Umbilical cord (tissue), 2 donors: ENCODE results near the gene PTOV1. TPM values are rescaled to one million over a fixed set of nuclear protein-coding genes. Genes with fewer than 3 reads are reported as not detected.
A peak's percentile ranks its signal among the peaks of the same experiment; 100 is the strongest.
"Not testable (repeated sequence)": the region's sequence is repeated elsewhere in the genome, so short reads cannot be mapped to it uniquely, and the experiment has no call there.

Experiments used
- DNase-seq: peaks from one replicate; pipeline ENCODE4 v3.0.0-alpha.2; 2015; ENCODE audit warnings: low spot score
- total RNA-seq: library from RNA; depleted of rRNA; stranded (reverse); fragments of >200 nt; gene quantifications from one replicate; pipeline ENCODE4 v1.2.3, GENCODE V29; 2014; ENCODE audit warnings: low replicate concordance; ENCODE audit not compliant: insufficient read depth

The PTOV1 gene
- total RNA-seq, 1 donor from 2014 or later: 63.6 TPM

DNA sequence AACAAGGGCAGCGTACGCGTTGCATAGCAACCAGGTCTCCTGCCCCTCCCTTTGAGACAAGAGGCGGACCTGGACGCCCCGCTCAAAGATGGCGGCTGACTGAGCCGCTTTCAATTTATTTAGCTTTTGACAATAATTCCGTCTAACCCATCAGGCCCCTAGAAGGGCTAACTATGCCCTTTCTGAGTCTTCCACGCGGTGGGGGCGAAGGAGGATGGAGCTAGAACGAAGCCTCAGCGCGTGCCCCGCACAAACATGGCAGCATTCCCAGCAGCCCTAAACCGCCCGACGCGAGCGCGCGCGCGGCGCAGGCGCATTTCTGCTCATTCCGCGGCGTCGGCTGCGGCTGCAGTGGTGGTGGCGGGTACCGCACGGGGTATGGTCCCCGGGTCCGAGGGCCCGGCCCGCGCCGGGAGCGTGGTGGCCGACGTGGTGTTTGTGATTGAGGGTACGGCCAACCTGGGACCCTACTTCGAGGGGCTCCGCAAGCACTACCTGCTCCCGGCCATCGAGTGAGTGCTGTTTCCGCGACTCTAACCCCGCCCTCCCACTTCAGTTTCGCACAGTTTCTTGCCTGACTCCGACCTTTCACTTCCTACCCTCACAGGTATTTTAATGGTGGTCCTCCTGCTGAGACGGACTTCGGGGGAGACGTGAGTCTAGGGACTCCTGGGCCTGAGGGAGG lies 32.9 kb upstream of the PTOV1 start, which contains the start of gene MED25:
Gene MED25 (plus strand): TSS at position 326 of the 685 bp plus-strand sequence. CDS start 53 bp downstream, at position 379.
- peak; percentile 95 for DNase-seq

DNA sequence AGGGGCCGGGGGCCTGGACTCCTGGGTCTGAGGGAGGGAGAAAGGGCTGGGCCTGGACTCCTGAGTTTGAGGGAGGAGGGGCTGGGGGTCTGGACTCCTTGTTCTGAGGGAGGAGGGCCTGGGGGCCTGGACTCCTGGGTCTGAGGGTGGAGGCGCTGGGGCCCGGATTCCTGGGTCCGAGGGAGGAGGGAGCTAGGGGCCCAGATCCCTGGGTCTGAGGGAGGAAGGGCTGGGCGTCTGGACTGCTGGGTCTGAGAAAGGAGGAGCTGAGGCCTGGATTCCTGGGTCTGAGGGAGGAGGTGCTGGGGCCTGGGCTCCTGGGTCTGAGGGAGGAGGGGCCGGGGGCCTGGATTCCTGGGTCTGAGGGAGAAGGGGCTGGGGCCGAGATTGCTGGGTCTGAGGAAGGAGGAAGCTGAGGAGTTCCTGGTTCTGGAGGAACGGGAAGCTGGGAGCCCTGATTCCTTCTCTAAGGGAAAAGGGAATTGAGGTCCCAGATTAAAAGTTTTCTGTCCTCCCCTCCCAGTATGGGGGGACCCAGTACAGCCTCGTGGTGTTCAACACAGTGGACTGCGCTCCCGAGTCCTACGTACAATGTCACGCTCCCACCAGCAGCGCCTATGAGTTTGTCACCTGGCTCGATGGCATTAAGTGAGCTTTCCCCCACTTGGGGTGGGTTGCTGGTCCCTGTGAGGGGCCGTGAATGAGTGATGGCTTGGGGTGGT lies 32.1 kb upstream of the PTOV1 start:
- DNase-seq: peak; percentile 66

DNA sequence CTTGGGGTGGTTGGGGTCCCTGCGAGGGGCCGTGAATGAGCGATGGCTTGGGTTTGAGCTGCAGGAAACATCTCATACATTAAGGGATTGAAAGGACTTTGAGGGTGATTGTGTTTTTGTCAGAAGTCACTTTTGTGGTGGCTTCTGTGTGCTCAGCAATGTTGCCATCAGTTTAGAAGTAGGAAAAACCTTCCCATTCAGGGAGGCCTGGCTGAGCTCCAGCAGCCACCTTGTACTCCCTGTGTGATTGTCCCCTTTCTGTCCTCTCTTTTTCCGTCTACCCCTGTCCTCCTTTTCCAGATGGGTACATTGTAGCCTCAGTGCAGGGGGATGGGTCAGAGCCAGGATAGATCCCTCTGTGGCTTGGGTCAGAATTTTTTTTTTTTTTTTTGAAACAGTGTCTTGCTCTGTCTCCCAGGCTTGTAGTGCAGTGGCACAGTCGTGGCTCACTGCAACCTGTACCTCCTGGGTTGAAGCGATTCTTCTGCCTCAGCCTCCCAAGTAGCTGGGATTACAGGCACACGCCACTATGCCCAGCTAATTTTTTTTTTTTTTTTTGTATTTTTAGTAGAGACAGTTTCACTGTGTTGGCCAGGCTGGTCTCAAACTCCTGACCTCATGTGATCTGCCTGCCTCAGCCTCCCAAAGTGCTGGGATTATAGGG lies 31.4 kb upstream of the PTOV1 start:
- DNase-seq: not testable (repeated sequence)

DNA sequence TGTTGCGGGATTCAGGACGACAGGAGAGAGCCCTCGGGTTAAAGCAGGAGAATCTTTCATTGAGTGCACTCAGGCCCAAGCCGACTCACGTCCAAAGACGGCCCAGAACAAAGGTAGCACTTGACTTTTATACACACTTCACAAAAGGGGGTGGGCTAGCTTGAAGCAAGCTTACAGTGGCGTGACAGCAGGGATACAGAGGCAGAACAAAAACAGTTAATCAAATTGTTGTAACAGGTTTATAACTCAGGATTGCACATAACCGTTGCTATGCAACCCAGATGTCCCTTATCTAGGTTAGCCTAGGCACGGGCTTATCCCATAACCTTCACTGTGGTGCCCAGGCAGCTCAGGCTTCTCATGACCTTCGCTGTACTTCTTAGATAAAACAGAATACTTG lies 30.8 kb upstream of the PTOV1 start:
- peak; percentile 82 for DNase-seq

DNA sequence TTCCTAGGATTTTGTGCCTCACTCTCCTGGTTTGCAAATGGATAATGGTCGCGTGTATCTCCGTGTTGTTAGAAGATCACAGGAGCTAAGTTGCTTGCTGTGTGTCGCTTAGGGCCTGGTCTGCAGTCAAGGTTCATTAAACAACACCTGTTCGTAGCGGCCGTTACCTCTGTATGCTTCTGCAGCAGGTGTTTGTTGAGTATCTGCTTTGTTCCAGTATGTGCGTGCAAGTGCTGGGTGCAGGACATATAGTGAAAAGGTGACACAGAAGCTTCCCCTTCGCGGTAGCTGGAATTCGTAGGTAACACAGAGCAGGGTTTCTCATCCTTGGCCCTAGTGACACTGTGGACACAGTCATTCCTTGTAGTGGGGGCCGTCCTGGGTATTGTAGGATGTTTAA lies 27.5 kb upstream of the PTOV1 start:
- DNase-seq: no peak

DNA sequence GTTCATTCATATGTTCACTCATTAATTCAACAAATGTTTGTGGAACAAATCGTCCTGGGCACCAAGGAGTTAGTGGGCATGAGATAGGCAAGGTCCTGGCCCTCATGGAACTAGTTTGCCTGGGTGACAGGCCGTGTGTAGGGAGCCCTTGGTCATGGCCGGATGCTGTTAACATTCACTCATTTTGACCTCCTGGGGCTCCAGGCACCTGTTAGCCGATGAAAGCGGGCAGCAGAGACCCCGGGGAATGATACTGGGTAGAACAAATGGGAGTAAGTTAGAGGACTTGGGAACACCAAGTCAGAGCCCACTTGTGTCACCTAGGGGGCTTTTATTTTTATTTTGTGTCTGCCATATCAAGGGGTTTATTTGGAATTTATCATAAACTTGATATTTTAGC lies 26.3 kb upstream of the PTOV1 start:
- DNase-seq: no peak

DNA sequence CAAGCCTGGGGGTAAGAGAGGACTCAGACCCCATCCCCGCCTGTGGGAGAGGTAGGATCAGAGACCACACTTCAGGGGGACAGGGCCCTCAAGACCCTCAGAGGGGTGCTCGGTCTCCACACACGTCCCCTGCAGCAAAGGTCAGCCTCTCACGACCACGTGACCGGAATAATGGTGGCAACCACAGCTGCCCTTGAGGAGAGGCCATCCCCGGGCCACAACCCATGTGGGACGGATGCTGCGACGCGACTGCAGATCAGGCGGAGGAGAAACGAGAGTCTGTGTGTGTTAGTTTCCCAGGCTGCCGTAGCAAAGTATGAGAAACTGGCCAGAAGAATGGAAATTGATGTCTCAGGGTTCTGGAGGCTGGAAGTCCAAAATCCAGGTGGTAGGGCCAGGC lies 23.9 kb upstream of the PTOV1 start:
- no peak for DNase-seq

DNA sequence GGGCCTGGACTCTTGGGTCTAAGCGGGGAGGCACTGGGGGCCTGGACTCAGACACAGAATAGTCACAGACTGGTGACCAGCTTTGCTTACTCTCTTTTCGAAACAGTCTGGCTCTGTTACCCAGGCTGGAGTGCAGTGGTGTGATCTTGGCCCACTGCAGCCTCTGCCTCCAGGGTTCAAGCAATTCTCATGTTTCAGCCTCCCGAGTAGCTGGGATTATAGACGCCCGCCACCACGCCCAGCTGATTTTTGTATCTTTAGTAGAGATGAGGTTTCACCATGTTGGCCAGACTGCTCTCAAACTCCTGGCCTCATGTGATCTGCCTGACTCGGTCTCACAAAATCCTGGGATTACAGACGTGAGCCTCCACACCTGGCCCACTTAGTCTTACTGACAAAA lies 21.8 kb upstream of the PTOV1 start:
- DNase-seq: no peak

DNA sequence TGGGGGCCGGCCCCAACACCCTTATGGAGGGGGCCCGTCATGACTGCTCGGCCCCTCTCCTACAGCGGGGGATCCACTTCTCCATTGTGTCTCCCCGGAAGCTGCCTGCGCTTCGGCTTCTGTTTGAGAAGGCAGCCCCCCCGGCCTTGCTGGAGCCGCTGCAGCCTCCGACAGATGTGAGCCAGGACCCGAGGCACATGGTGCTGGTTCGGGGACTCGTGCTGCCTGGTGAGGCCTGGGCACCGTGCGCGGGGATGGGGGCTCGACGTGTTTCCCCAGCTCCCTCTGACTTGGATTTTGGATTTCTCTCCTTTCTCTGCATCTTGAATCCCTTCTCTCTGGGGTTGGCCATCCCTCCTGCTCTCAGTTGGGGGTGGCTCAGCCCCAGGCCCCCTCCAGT lies 21.2 kb upstream of the PTOV1 start:
- DNase-seq: no peak

DNA sequence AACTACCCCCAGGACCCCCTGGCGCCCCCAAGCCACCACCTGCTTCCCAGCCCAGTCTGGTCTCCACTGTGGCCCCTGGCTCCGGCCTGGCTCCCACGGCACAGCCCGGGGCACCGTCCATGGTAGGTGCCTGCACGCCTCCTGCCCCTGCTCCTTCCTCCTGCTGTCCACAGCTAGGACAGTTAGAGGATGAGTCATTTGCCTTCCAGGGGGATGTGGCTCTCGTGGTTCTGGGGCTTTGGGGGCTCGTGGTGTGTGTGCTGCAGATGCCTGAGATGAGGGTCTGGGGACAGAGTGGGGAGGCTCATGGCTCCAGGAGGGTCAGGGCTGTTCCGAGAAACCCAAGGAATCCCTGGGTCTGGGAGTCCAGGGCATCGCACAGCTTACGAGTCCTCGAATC lies 20.2 kb upstream of the PTOV1 start:
- DNase-seq: no peak

DNA sequence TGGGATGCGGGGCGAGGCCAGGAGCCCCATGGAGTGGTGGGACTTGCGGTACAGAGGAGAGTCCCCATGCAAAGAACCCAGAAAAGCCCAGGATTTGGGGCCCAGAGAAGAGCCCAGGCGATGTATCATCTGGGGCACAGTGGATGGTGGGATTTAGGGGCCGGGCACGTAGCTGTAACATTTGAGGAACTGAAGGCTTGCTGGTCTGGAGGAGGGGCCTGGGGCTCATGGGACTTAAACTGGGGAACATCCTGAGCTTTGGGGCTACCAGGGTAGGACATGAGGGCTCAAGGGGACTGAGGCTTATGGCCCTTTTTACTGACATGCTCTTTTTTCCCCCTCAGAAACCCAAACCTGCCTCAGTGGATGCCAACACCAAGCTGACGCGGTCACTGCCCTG lies 19.4 kb upstream of the PTOV1 start:
- no peak for DNase-seq

DNA sequence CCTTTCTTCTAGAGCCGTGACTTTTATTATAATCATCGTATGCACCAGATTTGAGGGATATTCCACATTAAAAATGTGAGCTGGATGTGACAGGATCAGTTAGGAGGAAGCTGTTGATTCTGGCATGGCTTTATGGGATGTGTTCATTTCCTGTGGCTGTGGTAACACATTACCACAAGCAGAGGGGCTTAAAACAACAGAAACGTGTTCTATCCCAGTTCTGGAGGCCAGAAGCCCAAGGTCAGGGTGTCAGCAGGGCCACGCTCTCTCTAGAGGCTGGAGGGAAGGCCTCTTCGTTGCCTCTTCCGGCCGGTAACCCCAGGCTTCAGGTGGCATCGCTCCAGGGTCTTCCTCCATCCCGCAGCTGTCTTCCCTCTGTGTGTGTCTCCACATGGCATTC lies 18.4 kb upstream of the PTOV1 start:
- DNase-seq: no peak

DNA sequence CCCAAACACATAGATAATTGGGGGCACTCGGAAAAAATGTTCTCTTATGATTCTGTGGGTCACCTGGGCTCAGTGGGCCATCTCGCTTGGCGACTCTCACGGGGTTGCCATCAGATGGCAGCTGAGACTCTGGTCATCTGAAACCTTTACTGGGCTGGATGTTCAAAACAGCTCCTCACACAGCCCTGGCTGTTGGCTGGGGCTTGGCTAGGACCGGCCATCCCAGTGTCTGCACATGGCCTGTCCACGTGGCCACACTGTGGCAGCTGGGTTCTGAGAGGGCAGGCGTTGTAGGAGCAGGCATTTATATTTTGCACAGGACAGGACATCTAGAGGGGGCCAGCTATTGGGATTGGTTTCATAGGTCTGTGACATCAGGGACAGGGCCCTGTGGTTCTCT lies 17.4 kb upstream of the PTOV1 start:
- no peak for DNase-seq

DNA sequence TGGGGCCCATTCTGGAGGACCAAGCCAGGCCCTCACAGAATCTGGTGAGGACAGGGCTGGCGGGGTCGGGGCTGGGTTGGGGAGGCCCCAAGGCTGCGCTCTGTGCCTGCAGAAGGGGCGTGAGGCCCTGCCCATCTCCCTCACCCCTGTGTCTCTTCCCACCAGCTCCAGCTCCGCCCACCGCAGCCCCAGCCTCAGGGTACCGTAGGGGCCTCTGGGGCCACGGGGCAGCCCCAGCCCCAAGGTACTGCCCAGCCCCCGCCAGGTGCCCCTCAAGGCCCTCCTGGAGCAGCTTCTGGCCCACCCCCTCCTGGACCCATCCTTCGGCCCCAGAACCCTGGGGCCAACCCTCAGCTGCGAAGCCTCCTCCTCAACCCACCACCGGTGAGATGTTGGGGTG lies 15.4 kb upstream of the PTOV1 start:
- no peak for DNase-seq

DNA sequence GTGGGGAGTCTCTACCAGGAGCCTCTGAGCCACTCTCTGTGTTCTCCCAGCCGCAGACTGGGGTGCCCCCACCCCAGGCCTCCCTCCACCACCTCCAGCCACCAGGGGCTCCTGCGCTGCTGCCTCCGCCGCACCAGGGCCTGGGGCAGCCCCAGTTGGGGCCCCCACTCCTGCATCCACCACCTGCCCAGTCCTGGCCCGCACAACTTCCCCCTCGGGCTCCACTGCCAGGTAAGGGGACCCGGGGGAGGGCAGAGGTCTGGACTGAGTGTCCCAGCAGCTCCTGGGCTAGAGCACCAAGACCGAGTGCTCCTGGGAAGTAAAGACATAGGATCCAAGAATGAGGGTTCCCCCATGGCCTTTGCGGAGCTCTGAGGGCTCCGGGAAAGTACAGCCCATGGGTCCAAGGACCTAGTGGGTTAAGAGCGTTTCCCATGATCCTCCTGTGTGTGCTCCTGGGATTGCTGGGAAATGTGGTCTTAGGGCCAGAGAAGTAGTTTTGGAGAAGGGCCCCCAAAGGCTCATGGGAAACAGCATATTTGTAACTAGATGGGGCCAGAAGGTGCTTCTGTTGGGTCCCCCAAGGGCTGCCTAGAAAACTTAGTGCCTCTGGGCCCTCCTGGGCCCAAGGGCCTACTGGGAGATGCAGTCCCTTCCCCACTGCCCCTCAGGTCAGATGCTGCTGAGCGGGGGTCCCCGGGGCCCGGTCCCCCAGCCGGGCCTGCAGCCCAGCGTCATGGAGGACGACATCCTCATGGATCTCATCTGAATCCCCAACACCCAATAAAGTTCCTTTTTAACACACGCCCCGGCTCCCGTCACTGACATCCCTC lies 14.6 kb upstream of the PTOV1 start:
- DNase-seq: no peak

DNA sequence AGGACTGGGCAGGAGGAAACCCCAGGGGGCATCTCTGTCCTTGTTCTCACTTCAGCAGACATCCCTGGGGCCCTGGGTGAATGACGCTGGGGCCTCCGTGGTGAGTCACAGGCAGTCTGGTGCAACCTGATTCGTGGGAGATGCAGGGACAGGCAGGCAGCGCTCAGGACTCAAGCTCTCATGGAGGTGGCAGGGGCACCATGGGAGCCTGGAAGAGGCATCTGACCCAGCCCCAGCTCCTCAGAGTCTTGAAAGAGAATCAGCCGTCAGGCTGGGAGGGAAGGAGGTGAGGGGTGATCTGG lies 14.0 kb upstream of the PTOV1 start:
- no peak for DNase-seq

DNA sequence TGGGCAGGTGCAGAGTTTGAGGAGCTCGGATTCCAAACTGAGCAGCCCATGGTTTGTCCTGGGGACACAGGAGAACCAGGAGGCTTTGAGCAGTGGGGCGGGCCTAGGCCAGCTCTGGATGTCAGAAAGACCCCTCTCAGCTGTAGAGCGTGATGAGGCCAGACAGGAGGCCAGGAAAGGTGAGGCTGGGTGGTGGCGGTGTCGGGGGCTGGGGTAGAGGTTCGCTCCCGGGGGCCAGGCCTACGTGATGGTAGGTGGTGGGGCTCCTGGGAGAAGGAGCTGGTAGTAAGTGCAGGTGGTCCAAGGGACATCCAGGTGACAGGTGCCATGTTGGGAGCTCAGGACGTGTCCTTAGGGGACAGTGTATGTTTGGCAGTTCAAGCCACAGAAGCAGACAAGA lies 13.5 kb upstream of the PTOV1 start:
- no peak for DNase-seq

DNA sequence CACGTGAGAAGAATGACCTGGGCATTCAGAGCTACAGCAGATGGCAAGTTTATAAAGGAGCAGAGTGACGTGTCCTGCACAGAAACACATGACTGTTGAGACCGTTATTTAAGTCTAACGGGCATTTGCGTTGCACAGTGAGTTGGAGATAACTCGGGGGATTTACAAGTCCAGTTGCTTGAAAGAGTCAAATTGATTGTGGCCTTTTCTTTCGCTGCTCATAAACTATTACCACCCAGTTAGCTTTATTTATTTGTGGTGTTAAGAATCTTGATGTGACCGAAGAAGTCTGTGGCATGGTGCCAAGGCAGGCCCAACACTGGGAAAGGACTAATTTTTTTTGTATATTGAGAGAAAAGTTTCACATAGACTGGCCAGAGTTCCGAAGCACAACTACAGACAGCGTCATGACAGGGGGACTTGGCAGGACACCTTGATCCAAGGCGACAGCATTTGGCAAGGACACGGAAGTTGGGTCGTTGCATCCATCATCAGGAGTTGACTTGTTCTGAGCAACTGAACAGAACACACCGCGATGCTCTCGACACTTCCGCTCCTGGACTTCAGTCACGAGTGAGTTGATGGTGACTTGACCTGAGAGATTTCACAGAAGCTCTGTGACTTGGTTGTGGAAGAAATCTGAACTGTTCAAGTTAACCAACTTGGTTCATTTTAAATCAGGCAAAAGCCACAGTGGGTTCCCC lies 11.9 kb upstream of the PTOV1 start:
- no peak for DNase-seq

DNA sequence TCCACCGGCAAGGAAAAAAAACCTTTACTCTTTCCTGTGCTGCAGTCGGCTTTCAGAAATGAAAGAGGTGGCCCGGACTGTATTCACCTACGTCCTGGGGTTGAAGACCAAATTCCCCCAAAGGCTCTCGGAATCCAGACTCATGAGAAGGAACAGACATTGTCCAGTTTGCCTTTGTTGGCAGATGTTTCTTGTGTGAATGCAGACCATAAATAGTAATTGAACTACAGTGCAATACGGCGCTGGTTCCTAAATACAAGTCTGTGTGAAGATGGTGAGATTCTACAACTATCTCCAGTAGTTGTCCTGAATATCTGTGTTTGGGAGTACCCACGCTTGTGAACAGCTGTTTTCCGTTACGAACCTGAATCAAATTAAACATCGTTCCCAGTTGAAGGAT lies 11.2 kb upstream of the PTOV1 start:
- no peak for DNase-seq

DNA sequence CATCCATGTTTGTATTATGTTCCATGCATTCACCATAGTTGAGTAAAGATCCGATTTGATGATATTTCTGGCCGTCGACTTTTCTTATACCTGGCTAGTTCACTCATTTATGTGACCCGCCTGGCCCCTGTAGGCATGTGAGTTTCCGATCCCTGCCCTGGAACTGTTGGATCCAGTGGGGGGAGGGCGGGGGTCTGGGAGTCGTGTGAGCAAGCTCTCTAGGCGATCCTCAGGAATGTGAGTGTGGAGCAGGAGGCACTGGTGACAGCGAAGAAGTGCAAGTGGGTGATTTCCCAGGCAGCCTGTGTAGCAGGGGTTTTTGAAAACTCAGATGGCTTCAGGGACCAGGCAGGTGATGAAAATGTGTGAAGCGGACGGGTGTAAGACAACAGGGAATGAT lies 10.6 kb upstream of the PTOV1 start:
- DNase-seq: no peak

DNA sequence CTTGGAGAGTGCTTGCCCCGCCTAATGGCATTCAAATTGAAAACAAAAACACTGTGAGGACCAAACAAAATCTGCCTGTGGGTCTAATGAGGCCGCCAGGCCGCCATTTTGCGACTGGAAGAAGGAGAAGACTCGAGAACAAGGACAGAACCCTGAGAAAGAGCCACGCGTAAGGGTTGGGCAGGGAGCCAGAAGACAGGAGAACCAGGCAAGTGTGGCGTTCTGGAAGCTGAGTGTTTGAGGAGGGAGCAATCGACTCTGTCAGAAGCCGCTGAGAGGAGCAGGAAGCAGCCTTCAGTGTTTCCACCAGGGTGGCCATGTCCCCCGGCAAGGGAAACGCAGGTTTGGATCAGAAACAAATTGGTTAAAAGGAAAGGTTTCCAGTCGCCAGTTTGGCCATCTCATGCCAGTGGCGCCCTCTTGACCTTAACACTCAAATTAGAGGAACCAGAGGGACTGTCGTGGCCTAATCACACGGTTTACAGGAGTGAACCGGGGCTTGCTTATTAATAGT lies 10.2 kb upstream of the PTOV1 start:
- no peak for DNase-seq
